NCI-H82 (cell line): ENCODE data around the gene CHTF18.

Source experiments
- DNase-seq: peaks from one replicate; lab custom pipeline; 2025; lab: John Stamatoyannopoulos, UW

CHTF18 gene

GRCh38 chr16:760545-761343 is 27.7 kb upstream of the CHTF18 start, which contains the start of gene MSLN:
MSLN (plus strand) TSS chr16:760734; CDS start chr16:762681, 1,947 bp downstream.
- DNase-seq = no peak

- DNase-seq = no peak
Measured at GRCh38 chr16:761625-762513, 26.6 kb upstream of the CHTF18 start.

GRCh38 chr16:762595-763268 is 25.7 kb upstream of the CHTF18 start:
- DNase-seq = no peak

- no peak for DNase-seq
Measured at GRCh38 chr16:763369-764183, 24.8 kb upstream of the CHTF18 start.

GRCh38 chr16:764184-764750 is 24.2 kb upstream of the CHTF18 start:
- DNase-seq = no peak

- no peak for DNase-seq
Measured at GRCh38 chr16:764848-765487, 23.5 kb upstream of the CHTF18 start.

GRCh38 chr16:765488-765865 is 22.9 kb upstream of the CHTF18 start:
- DNase-seq = no peak

- no peak for DNase-seq
Measured at GRCh38 chr16:766008-766819, 22.2 kb upstream of the CHTF18 start.

- no peak for DNase-seq
Measured at GRCh38 chr16:766820-767640, 21.4 kb upstream of the CHTF18 start.

GRCh38 chr16:767743-768235 is 20.6 kb upstream of the CHTF18 start:
- no peak for DNase-seq

GRCh38 chr16:768428-768827 is 20.0 kb upstream of the CHTF18 start:
- DNase-seq = no peak

- no peak for DNase-seq
Measured at GRCh38 chr16:769184-769784, 19.1 kb upstream of the CHTF18 start.

- no peak for DNase-seq
Measured at GRCh38 chr16:769934-770333, 18.5 kb upstream of the CHTF18 start.

GRCh38 chr16:770411-770810 is 18.0 kb upstream of the CHTF18 start:
- no peak for DNase-seq

- DNase-seq = no peak
Measured at GRCh38 chr16:772959-773358, 15.5 kb upstream of the CHTF18 start.

GRCh38 chr16:774086-775001 is 14.1 kb upstream of the CHTF18 start:
- no peak for DNase-seq

GRCh38 chr16:775236-775796 is 13.1 kb upstream of the CHTF18 start:
- DNase-seq = no peak
